SKM-1 (cell line): ENCODE measurements around the gene TM4SF4.

ENCODE experiments used
- DNase-seq: peaks from one replicate; lab custom pipeline; 2025; ENCODE audit not compliant: unreplicated experiment; lab: John Stamatoyannopoulos, UW

The TM4SF4 gene

DNA sequence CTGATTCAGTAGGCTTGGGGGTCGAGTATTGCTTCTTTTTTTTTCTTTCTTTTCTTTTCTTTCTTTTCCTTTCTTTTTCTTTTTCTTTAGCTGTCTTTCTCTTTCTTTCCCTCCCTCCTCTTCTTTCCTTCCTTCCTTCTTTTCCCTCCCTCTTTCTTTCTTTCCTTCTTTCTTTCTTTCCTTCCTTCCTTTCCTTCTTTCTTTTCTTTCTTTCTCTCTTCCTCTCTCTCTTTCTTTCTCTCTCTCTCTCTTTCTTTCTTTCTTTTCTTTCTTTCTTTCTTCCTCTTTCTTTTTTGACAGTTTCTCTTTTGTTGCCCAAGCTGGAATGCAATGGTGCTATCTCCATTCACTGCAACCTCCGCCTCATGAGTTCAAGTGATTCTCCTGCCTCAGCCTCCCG, 36.0 kb downstream of the TM4SF4 start:
- DNase-seq = no peak

DNA sequence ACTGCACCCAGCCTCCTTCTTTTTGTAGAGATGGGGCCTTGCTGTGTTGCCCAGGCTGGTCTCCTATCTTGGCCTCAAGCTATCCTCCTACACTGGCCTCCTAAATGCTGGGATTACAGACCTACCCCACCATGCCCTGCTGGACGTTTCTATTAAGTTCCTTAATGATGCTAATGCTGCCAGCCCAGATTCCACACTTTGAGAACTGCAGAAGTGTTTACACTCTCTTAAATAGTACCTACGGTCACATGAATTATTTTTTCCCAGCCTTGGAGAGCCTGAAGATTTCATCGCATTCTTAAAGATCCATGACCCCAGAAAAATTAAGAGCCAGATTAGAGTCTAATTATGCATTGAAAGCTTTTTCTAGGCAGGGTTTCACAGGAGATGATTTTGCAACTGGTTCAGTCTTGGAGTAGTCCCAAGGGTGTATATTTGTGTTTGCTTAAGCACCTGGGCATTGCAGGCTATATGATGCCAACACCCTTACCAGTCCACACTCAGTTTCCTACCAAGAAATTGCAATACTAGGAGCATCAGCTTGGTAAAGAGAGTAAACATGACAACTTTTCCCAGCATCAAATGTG, 36.6 kb downstream of the TM4SF4 start:
- no peak for DNase-seq

GRCh38 chr3:149512073-149512782, 37.7 kb downstream of the TM4SF4 start:
- DNase-seq = no peak

GRCh38 chr3:149514471-149514870, 40.0 kb downstream of the TM4SF4 start:
- no peak for DNase-seq

- DNase-seq = no peak
These were observed 40.8 kb downstream of the TM4SF4 start for GRCh38 chr3:149515249-149515648.

GRCh38 chr3:149516920-149517319, 42.4 kb downstream of the TM4SF4 start:
- DNase-seq = no peak

GRCh38 chr3:149519912-149520311, 45.4 kb downstream of the TM4SF4 start:
- DNase-seq = no peak

DNA sequence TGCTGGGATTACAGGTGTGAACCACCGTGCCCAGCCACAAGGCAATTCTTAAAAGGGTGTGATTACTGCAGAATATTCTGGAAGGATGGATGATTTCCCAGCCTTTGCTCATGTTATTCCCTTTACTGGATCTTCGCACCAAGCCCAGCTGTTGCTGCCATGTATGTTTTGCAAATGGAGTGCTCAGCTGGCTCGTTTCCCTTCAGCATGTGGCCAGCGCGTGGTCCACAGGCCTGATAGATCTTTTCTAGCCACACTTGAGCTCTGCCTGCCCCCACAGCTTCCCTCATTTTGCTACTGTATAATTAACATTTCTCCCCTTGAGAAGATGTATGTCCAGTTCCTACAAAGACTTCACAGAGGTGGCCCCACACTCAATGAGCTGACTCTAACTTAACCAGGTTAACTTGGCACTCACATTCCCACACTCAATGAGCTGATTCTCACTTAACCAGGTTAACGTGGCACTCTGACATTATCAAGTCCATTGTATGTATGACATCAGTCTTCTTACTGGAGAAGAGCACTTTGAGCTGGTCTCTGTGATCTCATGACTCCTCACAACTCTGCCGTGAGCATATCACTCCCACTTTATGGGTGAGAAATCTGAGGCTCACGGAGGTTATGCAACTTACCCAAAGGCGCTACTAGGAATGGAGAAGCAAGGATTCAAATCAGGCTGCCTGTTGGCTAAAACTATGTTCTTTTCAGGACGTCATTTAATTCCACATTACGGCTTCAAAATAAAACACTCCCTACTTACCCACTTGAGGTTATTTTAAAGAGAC, 49.2 kb downstream of the TM4SF4 start:
- no peak for DNase-seq

GRCh38 chr3:149527531-149528339, 53.2 kb downstream of the TM4SF4 start:
- no peak for DNase-seq

DNA sequence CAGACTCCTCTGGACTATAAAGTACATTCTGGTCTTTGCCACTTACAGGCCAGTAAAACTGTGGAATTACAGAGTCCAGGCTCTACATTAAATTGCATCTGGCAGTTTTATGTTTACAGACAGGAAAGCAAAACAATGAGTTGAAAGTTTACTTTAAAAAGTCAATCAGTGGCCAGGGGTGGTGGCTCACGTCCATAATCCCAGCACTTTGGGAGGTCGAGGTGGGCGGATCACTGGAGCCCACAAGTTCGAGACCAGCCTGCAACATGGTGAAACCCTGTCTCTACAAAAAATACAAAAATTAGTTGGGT, 53.8 kb downstream of the TM4SF4 start:
- DNase-seq = no peak

- DNase-seq = no peak
These were observed 54.6 kb downstream of the TM4SF4 start for GRCh38 chr3:149529099-149529498.

DNA sequence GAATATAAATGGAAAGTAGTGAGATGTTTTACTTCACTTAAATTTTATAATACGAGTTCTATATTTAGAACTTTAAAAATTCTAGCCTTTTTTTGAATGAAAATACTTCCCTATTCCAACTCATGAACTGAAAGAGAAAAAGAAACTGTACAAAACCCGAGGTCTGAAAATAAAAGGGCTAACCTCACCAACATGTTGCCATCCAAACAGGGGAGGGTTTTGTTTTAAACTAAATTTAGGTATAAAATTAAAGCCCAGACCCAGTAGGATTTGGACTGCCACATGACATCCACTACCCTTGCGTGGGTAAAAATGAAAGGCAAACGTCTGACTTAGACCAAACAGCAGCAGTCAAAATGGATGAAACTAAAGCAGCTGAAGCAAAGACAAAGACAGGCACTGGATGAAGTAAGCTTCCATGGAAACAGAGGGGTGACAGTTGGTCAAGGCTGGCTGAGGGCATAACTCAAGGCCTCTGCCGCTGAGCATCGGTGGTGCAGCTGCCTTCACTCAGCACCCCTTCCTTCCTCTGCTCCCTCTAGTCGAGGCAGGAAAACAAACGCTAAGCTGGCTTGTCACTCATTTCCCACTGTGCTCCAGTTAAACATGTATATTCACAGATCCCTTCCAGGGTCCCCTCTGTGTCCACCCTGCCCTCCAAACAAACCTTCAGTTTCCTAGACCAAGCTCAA, 58.1 kb downstream of the TM4SF4 start:
- DNase-seq = no peak

DNA sequence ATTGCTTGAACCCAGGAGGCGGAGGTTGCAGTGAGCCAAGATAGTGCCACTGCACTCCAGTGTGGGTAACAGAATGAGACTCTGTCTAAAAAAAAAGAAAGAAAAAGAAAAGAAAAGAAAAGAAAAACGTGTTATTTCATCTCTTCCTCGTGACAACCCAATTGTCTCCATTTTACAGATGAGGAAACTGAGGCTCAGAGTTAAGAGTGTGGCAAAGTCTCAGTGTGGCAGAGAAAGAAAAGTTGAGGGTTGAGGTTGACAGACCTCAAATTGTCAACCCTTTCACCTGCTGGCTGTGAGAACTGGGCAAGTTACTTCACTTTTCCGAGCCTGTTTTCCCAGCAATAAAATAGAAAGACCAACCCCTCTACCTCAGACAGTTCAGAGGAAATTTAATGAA, 59.6 kb downstream of the TM4SF4 start:
- DNase-seq = no peak

DNA sequence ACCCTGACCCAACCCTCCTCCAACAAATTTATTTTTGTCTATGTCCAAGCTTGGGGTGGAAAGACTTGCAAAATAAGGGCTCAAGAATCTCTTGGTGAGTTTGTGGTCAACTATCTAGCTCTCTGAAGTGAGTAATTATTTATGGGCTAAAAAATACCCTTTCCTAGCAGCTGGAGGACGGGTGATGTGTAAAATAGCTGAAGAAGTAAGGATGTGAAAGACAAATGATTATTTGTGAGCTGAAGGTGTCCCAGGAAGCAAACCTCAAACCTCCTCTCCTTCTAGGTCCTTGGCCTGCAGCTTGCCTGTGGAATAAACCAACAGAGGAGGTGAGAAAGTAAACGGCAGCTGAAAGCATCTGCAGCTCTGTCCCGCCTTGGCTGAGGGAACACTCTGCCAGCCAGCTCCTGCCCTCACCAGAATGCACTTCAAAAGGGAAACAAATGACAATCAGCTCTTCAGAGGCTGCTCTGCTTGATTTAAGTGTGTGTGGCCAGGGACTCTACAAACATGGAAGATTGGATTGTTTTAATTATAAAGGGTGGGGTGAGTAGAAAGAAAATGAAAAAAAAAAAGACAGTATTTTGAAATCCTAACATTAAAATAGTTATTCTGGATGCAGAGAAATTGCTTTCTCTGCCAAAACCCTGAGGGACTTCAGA, 60.3 kb downstream of the TM4SF4 start:
- no peak for DNase-seq

- DNase-seq = no peak
These were observed 60.8 kb downstream of the TM4SF4 start for GRCh38 chr3:149535333-149535685.

- no peak for DNase-seq
These were observed 61.9 kb downstream of the TM4SF4 start for GRCh38 chr3:149536429-149536828.

DNA sequence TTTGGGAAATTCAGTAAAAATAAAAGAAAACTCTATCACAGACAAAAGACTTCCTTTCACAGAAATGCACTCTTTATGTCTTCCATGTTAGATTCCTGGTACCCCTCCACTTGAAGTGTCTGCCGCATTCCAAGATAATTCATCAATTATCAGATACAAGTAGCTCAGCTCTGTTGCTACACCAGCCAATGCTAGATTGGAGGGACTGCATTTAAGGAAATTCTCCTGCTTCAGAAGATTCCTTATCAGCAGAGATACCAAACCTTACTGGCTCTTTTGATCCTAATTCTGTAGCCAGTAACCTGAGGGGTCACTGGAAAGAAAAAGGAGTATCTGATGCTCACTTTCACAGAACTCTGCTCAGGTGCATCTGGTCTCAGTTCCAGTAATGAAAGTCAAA, 63.9 kb downstream of the TM4SF4 start:
- no peak for DNase-seq

DNA sequence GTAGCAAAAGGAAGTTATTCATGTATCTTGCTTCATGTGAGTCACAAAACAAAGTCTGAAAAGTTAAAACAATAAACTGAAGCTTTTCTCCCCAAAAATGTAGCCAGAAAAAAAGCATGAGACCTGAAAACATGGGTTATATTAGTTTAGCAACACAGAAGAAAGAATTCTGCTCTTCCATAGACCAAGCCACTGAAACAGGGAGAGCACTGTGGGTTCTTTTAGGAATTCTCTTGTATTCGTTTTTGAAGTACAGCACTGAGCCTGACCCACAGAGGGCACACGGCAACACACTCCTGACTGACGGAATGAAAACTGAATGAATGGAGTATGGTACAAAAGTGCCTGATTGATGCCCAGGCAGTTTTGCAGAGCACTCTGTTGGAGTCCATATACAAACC, 66.6 kb downstream of the TM4SF4 start:
- no peak for DNase-seq

DNA sequence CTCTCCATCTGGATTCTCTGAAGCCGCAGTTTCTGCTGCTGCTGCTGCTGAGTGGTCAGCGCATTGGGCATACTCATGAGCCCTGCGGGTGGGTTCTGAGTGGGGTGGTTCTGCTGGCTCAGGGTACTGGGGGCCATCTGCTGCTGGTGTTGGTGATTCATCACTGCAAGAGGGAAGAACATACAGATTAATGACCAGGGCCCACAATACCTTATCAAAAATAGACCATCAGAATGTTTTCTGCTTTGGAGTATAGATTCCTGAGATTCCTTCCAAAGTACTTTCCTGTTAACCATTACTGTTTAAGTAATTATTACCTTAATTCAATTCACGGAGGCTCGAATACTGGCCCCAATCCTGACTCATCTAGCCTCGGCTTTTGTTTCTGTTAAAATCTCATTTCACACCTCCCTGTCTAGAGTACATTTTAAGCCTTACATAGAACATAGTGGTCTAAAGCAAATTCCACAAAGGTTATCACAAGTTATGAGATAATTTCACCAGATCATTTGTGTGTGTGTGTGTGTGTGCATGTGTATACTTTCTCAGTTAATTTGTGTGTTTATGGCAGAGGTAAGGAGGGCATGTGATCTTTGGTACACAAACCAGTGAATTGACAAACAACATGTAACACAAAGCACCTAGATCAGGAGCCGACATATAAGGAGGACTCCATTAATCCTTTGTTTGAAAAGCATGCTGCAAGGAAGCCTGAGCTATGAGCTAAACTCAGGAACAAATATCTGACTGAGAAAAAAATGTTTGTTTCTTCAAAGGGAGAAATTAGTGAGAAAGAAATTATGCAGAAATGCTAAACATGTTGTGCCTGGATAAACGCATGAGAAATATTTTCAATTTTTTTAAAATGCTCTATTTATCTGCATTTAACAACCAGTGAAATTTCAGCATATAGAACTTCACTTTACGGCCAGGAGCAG, 68.1 kb downstream of the TM4SF4 start:
- no peak for DNase-seq
